CD4-positive, alpha-beta T cell (primary cell): ENCODE measurements around the gene SNX20. TPM values are rescaled to one million over a fixed set of nuclear protein-coding genes. Genes with fewer than 3 reads are reported as not detected.

ENCODE experiments used
- ATAC-seq: fragments of 200-7000 bp; cut with Tn5 transposase; one replicate; pipeline ENCODE4 v1.10.0; 2022; ENCODE audit warnings: mild to moderate bottlenecking; ENCODE audit not compliant: poor library complexity
- CTCF ChIA-PET: fragments of 350-600 bp; sonication (Branson Sonifier 250); formaldehyde crosslinking; loops from one replicate; lab custom pipeline; 2021; ENCODE audit warnings: antibody characterized with exemption, inconsistent platforms; lab: Charles Lee
- POLR2A ChIA-PET: fragments of 350-600 bp; sonication (Branson Sonifier 250); formaldehyde crosslinking; loops from one replicate; lab custom pipeline; 2021; ENCODE audit warnings: antibody characterized with exemption, inconsistent platforms; lab: Charles Lee
- DNase-seq, 14 experiments: peaks; one replicate each; pipeline ENCODE4 v3.0.0-alpha.2; 2013 to 2020; ENCODE audit warnings: mixed read lengths in 2 of 14
- H3K27ac ChIP-seq, 2 donors: one replicate each; pipeline versions ENCODE4 v1.5.1 to v1.7.0; 2013; ENCODE audit warnings: low read length in 2 of 2, low read depth in 1 of 2, mild to moderate bottlenecking in 1 of 2
- H3K27me3 ChIP-seq, 2 experiments: 1 replicate in 1 of 2; 2 replicates in 1 of 2; pipeline versions ENCODE4 v1.6.1 to v1.7.0; 2013; ENCODE audit warnings: low read length in 2 of 2, control low read depth in 1 of 2, mild to moderate bottlenecking in 1 of 2, moderate library complexity in 1 of 2; ENCODE audit not compliant: insufficient read depth in 2 of 2, control insufficient read depth in 1 of 2
- H3K36me3 ChIP-seq: one replicate; pipeline ENCODE4 v1.6.1; 2013; ENCODE audit warnings: low read length, control low read depth; ENCODE audit not compliant: insufficient read depth
- H3K4me1 ChIP-seq: one replicate; pipeline ENCODE4 v1.6.1; 2013; ENCODE audit warnings: low read length, control low read depth; ENCODE audit not compliant: insufficient read depth
- H3K4me3 ChIP-seq: one replicate; pipeline ENCODE4 v1.5.1; 2013; ENCODE audit warnings: mild to moderate bottlenecking, low read length, moderate library complexity
- H3K9me3 ChIP-seq, 2 experiments: 1 replicate in 1 of 2; 2 replicates in 1 of 2; pipeline versions ENCODE4 v1.6.1 to v1.7.0; 2013; ENCODE audit warnings: low read length in 2 of 2, mild to moderate bottlenecking in 2 of 2, control low read depth in 1 of 2, moderate library complexity in 1 of 2; ENCODE audit not compliant: control insufficient read depth in 1 of 2, insufficient read depth in 1 of 2
- H3K27ac Mint-ChIP-seq: one replicate; pipeline ENCODE4 v1.8.0; 2020; ENCODE audit warnings: mixed read lengths
- H3K27me3 Mint-ChIP-seq: one replicate; pipeline ENCODE4 v1.8.0; 2021; ENCODE audit warnings: mixed read lengths
- H3K36me3 Mint-ChIP-seq: one replicate; pipeline ENCODE4 v1.8.0; 2021; ENCODE audit warnings: low read depth, mixed read lengths
- H3K4me1 Mint-ChIP-seq: one replicate; pipeline ENCODE4 v1.8.0; 2021; ENCODE audit warnings: low read depth, mixed read lengths
- H3K4me3 Mint-ChIP-seq: one replicate; pipeline ENCODE4 v1.8.0; 2020; ENCODE audit warnings: mild to moderate bottlenecking, mixed read lengths
- H3K9me3 Mint-ChIP-seq: one replicate; pipeline ENCODE4 v1.8.0; 2020; ENCODE audit warnings: mixed read lengths
- intact Hi-C, 2 experiments: fragments of 100-400 bp; cut with DNase I in 1 of 2; cut with micrococcal nuclease in 1 of 2; formaldehyde crosslinking; loops; one replicate each; pipeline versions ENCODE4 v1.15.1 to v1.9.0; 2023 to 2025; cut with DNase I, micrococcal nuclease
- total RNA-seq, 174 experiments: library from RNA in 2 of 174; stranded (reverse) in 2 of 174; gene quantifications; one replicate each; pipeline ENCODE4 v1.2.3 and lab custom pipeline; 2021 to 2026
- TF ChIP-seq, protein P1 (sequence below): fragments of 200-600 bp; IDR thresholded peaks from one replicate; pipeline ENCODE4 v1.8.0; 2022; ENCODE audit warnings: antibody characterized with exemption, mild to moderate bottlenecking

SNX20 gene
- total RNA-seq, 2 experiments from 2014 or later: 26.6 TPM

DNA sequence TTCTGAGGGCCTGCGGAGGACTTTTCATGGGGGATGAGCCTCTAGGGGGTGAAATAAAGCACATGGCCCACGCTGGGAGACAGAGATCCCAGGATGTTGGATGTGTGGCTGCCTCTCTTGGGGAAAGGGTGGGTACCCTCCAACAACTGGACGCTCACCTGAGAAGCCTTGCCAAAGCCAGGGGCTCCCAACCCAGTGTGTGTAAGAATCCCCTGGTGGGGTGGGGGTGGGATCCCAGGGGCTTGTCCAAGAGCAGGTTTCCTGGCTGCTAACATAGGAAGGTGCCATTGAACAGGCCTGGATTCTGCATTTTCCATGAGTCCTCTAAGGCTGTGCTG, 587 bp downstream of the SNX20 start:
- Histone ChIP-seq H3K4me1 (peaks cover 91% of the 10 kb centered on the region), H3K9me3 (no peaks in the 10 kb centered on the region), H3K27me3 (no peaks in the 10 kb centered on the region), H3K4me3 (peak overlapping the region; percentile 96), H3K27ac (peak overlapping the region; percentile 87 to 92), H3K36me3 (peaks cover 41% of the 10 kb centered on the region)
- ATAC-seq (no peak), DNase-seq (no peak)
- TF ChIP-seq, protein P1, sequence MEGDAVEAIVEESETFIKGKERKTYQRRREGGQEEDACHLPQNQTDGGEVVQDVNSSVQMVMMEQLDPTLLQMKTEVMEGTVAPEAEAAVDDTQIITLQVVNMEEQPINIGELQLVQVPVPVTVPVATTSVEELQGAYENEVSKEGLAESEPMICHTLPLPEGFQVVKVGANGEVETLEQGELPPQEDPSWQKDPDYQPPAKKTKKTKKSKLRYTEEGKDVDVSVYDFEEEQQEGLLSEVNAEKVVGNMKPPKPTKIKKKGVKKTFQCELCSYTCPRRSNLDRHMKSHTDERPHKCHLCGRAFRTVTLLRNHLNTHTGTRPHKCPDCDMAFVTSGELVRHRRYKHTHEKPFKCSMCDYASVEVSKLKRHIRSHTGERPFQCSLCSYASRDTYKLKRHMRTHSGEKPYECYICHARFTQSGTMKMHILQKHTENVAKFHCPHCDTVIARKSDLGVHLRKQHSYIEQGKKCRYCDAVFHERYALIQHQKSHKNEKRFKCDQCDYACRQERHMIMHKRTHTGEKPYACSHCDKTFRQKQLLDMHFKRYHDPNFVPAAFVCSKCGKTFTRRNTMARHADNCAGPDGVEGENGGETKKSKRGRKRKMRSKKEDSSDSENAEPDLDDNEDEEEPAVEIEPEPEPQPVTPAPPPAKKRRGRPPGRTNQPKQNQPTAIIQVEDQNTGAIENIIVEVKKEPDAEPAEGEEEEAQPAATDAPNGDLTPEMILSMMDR: no peak
- H3K27ac Mint-ChIP-seq: peak overlapping the region; percentile 84
- H3K4me3 Mint-ChIP-seq: peak overlapping the region; percentile 97
- H3K27me3 Mint-ChIP-seq: no peaks in the 10 kb centered on the region
- POLR2A ChIA-PET: interaction anchor here (0.6 to 13.0 kb wide), 14 partner anchors 12 to 485 kb away, joined by 3 to 174 read pairs (median 4); partner anchors contain the start of genes BRD7 and CYLD
- peaks cover 55% of the 10 kb centered on the region for H3K36me3 Mint-ChIP-seq
- CTCF ChIA-PET: interaction anchor here (0.9 to 5.5 kb wide), 7 partner anchors 9 to 125 kb away, joined by 3 to 45 read pairs (median 4); no protein-coding TSS in a partner anchor
- H3K4me1 Mint-ChIP-seq: peaks cover 91% of the 10 kb centered on the region
- H3K9me3 Mint-ChIP-seq: no peaks in the 10 kb centered on the region
- intact Hi-C loops: loop anchor here (2.0 kb wide), 2 partner anchors 28 to 66 kb away; no protein-coding TSS in a partner anchor

GRCh38 chr16:50679676-50680555, 1.2 kb downstream of the SNX20 start:
- H3K9me3 Mint-ChIP-seq: no peaks in the 10 kb centered on the region

GRCh38 chr16:50679266-50679665, 1.8 kb downstream of the SNX20 start:
- peak overlapping the region; percentile 84 for H3K27ac Mint-ChIP-seq
- Histone ChIP-seq H3K4me1 (peaks cover 80% of the 10 kb centered on the region), H3K27ac (peak overlapping the region; percentile 87 to 92), H3K36me3 (peaks cover 53% of the 10 kb centered on the region), H3K9me3 (peaks cover 0 to 3% of the 10 kb centered on the region in 2 experiments), H3K4me3 (peak overlapping the region; percentile 96), H3K27me3 (no peaks in the 10 kb centered on the region)
- peak overlapping the region; percentile 97 for H3K4me3 Mint-ChIP-seq
- H3K27me3 Mint-ChIP-seq: no peaks in the 10 kb centered on the region
- CTCF ChIA-PET: interaction anchor here (2.6 to 6.0 kb wide), 2 partner anchors 13 to 126 kb away, joined by 16 to 53 read pairs; no protein-coding TSS in a partner anchor
- POLR2A ChIA-PET: interaction anchor here (1.1 to 13.0 kb wide), 3 partner anchors 11 to 105 kb away, joined by 4 to 174 read pairs (median 167); partner anchors contain the start of gene CYLD
- H3K4me1 Mint-ChIP-seq: peaks cover 80% of the 10 kb centered on the region
- ATAC-seq (no peak), DNase-seq (no peak)
- no peaks in the 10 kb centered on the region for H3K9me3 Mint-ChIP-seq
- TF ChIP-seq, protein P1: no peak
- H3K36me3 Mint-ChIP-seq: peaks cover 68% of the 10 kb centered on the region
- intact Hi-C loops: no loop called here

More at GRCh38 chr16:50679676-50680555, 1.2 kb downstream of the SNX20 start:
- H3K27me3 ChIP-seq: no peaks in the 10 kb centered on the region
- H3K4me1 ChIP-seq: peaks cover 87% of the 10 kb centered on the region
- Mint-ChIP-seq H3K27me3 (no peaks in the 10 kb centered on the region), H3K27ac (peak overlapping the region; percentile 84), H3K4me3 (peak overlapping the region; percentile 97), H3K4me1 (peaks cover 87% of the 10 kb centered on the region), H3K36me3 (peaks cover 61% of the 10 kb centered on the region)
- H3K36me3 ChIP-seq: peaks cover 47% of the 10 kb centered on the region
- no peak for ATAC-seq
- H3K4me3 ChIP-seq: peak overlapping the region; percentile 96
- H3K27ac ChIP-seq: peak overlapping the region; percentile 87 to 92
- TF ChIP-seq, protein P1: no peak
- H3K9me3 ChIP-seq: no peaks in the 10 kb centered on the region
- ChIA-PET CTCF (interaction anchor here (0.9 to 6.0 kb wide), 4 partner anchors 8 to 126 kb away, joined by 3 to 53 read pairs (median 12); no protein-coding TSS in a partner anchor), POLR2A (interaction anchor here (1.1 to 13.0 kb wide), 7 partner anchors 11 to 311 kb away, joined by 3 to 174 read pairs (median 13); partner anchors contain the start of genes BRD7 and CYLD)
- DNase-seq: no peak
- intact Hi-C loops: loop anchor here (2.0 kb wide), 2 partner anchors 29 to 67 kb away; no protein-coding TSS in a partner anchor
